Measurements from ENCODE around the gene MUC5B. TPM values are rescaled to one million over a fixed set of nuclear protein-coding genes. Genes with fewer than 3 reads are reported as not detected.
"Not testable (repeated sequence)": the region's sequence is repeated elsewhere in the genome, so short reads cannot be mapped to it uniquely, and the experiment has no call there.

The MUC5B gene
- total RNA-seq, 1 experiment from 2014 or later, result 24.3 TPM

DNA sequence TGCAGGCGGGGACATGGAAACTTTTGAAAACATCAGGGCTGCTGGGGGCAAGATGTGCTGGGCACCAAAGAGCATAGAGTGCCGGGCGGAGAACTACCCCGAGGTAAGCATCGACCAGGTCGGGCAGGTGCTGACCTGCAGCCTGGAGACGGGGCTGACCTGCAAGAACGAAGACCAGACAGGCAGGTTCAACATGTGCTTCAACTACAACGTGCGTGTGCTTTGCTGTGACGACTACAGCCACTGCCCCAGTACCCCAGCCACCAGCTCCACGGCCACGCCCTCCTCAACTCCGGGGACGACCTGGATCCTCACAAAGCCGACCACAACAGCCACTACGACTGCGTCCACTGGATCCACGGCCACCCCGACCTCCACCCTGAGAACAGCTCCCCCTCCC is 19.4 kb downstream of the MUC5B start:
- BruUV-seq (replicated peaks), result no TSS peak

GRCh38 chr11:1242751-1243150 is 19.9 kb downstream of the MUC5B start:
- DNase-seq; H3K79me2 ChIP-seq (ENCODE audit: low read length); H3K9ac ChIP-seq (ENCODE audit: low read length); H3K4me3 ChIP-seq (ENCODE audit: low read length); intact Hi-C loops (cut with micrococcal nuclease); H3K27ac ChIP-seq (ENCODE audit: low read length); H3K4me2 ChIP-seq (ENCODE audit: low read length); ATAC-seq; H3K9me3 ChIP-seq (ENCODE audit: low read length); H4K20me1 ChIP-seq (ENCODE audit: low read length); H3F3A ChIP-seq (ENCODE audit: low read length, unreplicated experiment); H3K9me2 ChIP-seq (replicated peaks; ENCODE audit: low read length); H3K4me1 ChIP-seq (ENCODE audit: insufficient read depth, low read length); CTCF ChIA-PET; H3K36me3 ChIP-seq (ENCODE audit: low read depth, low read length); H2AFZ ChIP-seq (ENCODE audit: low read length); POLR2A ChIA-PET (ENCODE audit: unreplicated experiment); H3K27me3 ChIP-seq (ENCODE audit: low read length): not testable (repeated sequence)
- BruUV-seq (replicated peaks), result TSS peak; percentile 1

More for the DNA sequence above, 19.4 kb downstream of the MUC5B start:
- H3K79me2 ChIP-seq (ENCODE audit: low read length), result no peaks in the 10 kb centered on the region
- no peak overlapping the region for H2AFZ ChIP-seq (ENCODE audit: low read length)
- no peaks in the 10 kb centered on the region for H3K36me3 ChIP-seq (ENCODE audit: low read depth, low read length)
- H3K9me2 ChIP-seq (replicated peaks; ENCODE audit: low read length), result no peaks in the 10 kb centered on the region
- no peak overlapping the region for H3K4me2 ChIP-seq (ENCODE audit: low read length)
- no peak overlapping the region for H3K27ac ChIP-seq (ENCODE audit: low read length)
- H3K4me3 ChIP-seq (ENCODE audit: low read length), result no peak overlapping the region
- ChIA-PET CTCF (no interaction called here), POLR2A (ENCODE audit: unreplicated experiment) (no interaction called here)
- TF ChIP-seq EZH2 (IDR thresholded peaks at IDR 0.05; ENCODE audit: low read length, unreplicated experiment) (no peak), EZH2phosphoT487 (IDR thresholded peaks at IDR 0.05; ENCODE audit: borderline replicate concordance, low read length) (no peak)
- TF ChIP-seq, protein P1, sequence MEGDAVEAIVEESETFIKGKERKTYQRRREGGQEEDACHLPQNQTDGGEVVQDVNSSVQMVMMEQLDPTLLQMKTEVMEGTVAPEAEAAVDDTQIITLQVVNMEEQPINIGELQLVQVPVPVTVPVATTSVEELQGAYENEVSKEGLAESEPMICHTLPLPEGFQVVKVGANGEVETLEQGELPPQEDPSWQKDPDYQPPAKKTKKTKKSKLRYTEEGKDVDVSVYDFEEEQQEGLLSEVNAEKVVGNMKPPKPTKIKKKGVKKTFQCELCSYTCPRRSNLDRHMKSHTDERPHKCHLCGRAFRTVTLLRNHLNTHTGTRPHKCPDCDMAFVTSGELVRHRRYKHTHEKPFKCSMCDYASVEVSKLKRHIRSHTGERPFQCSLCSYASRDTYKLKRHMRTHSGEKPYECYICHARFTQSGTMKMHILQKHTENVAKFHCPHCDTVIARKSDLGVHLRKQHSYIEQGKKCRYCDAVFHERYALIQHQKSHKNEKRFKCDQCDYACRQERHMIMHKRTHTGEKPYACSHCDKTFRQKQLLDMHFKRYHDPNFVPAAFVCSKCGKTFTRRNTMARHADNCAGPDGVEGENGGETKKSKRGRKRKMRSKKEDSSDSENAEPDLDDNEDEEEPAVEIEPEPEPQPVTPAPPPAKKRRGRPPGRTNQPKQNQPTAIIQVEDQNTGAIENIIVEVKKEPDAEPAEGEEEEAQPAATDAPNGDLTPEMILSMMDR (conservative IDR thresholded peaks at IDR 0.05; ENCODE audit: low read depth, low read length), result no peak
- no peaks in the 10 kb centered on the region for H4K20me1 ChIP-seq (ENCODE audit: low read length)
- no peaks in the 10 kb centered on the region for H3K9me3 ChIP-seq (ENCODE audit: low read length)
- intact Hi-C loops (cut with micrococcal nuclease), result no loop called here
- ATAC-seq, result no peak
- no peaks in the 10 kb centered on the region for H3F3A ChIP-seq (ENCODE audit: low read length, unreplicated experiment)
- H3K4me1 ChIP-seq (ENCODE audit: insufficient read depth, low read length), result no peaks in the 10 kb centered on the region
- no peak overlapping the region for H3K9ac ChIP-seq (ENCODE audit: low read length)
- H3K27me3 ChIP-seq (ENCODE audit: low read length), result no peaks in the 10 kb centered on the region
- DNase-seq, result no peak

DNA sequence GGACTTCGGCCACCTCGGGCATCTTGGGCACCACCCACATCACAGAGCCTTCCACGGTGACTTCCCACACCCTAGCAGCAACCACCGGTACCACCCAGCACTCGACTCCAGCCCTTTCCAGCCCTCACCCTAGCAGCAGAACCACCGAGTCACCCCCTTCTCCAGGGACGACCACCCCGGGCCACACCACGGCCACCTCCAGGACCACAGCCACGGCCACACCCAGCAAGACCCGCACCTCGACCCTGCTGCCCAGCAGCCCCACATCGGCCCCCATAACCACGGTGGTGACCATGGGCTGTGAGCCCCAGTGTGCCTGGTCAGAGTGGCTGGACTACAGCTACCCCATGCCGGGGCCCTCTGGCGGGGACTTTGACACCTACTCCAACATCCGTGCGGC is 20.7 kb downstream of the MUC5B start:
- H3K9ac ChIP-seq (ENCODE audit: low read length); H3K27ac ChIP-seq (ENCODE audit: low read length); CTCF ChIA-PET; ATAC-seq; H3K27me3 ChIP-seq (ENCODE audit: low read length); POLR2A ChIA-PET (ENCODE audit: unreplicated experiment); H3K9me2 ChIP-seq (replicated peaks; ENCODE audit: low read length); H4K20me1 ChIP-seq (ENCODE audit: low read length); H3K36me3 ChIP-seq (ENCODE audit: low read depth, low read length); H3K79me2 ChIP-seq (ENCODE audit: low read length); H2AFZ ChIP-seq (ENCODE audit: low read length); BruUV-seq (replicated peaks); DNase-seq; H3K4me2 ChIP-seq (ENCODE audit: low read length); H3F3A ChIP-seq (ENCODE audit: low read length, unreplicated experiment); H3K4me1 ChIP-seq (ENCODE audit: insufficient read depth, low read length); H3K4me3 ChIP-seq (ENCODE audit: low read length); intact Hi-C loops (cut with micrococcal nuclease); H3K9me3 ChIP-seq (ENCODE audit: low read length): not testable (repeated sequence)

- H3K4me2 ChIP-seq (ENCODE audit: low read length); H4K20me1 ChIP-seq (ENCODE audit: low read length); H3K27me3 ChIP-seq (ENCODE audit: low read length); H3K27ac ChIP-seq (ENCODE audit: low read length); H3K36me3 ChIP-seq (ENCODE audit: low read depth, low read length); H3K4me3 ChIP-seq (ENCODE audit: low read length); CTCF ChIA-PET; H3K9me3 ChIP-seq (ENCODE audit: low read length); H3K9ac ChIP-seq (ENCODE audit: low read length); POLR2A ChIA-PET (ENCODE audit: unreplicated experiment); H3K79me2 ChIP-seq (ENCODE audit: low read length); BruUV-seq (replicated peaks); H3F3A ChIP-seq (ENCODE audit: low read length, unreplicated experiment); H3K4me1 ChIP-seq (ENCODE audit: insufficient read depth, low read length); ATAC-seq; DNase-seq; intact Hi-C loops (cut with micrococcal nuclease); H2AFZ ChIP-seq (ENCODE audit: low read length); H3K9me2 ChIP-seq (replicated peaks; ENCODE audit: low read length): not testable (repeated sequence)
Measured at GRCh38 chr11:1244557-1244956, 21.7 kb downstream of the MUC5B start.

DNA sequence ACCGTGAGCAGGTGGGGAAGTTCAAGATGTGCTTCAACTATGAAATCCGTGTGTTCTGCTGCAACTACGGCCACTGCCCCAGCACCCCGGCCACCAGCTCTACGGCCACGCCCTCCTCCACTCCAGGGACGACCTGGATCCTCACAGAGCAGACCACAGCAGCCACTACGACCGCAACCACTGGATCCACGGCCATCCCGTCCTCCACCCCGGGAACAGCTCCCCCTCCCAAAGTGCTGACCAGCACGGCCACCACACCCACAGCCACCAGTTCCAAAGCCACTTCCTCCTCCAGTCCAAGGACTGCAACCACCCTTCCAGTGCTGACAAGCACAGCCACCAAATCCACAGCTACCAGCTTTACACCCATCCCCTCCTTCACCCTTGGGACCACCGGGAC is 22.9 kb downstream of the MUC5B start:
- H3K27me3 ChIP-seq (ENCODE audit: low read length); H3K27ac ChIP-seq (ENCODE audit: low read length); H3K9me3 ChIP-seq (ENCODE audit: low read length); CTCF ChIA-PET; H4K20me1 ChIP-seq (ENCODE audit: low read length); H3K79me2 ChIP-seq (ENCODE audit: low read length); H3K4me1 ChIP-seq (ENCODE audit: insufficient read depth, low read length); H2AFZ ChIP-seq (ENCODE audit: low read length); intact Hi-C loops (cut with micrococcal nuclease); POLR2A ChIA-PET (ENCODE audit: unreplicated experiment); DNase-seq; H3K4me2 ChIP-seq (ENCODE audit: low read length); H3F3A ChIP-seq (ENCODE audit: low read length, unreplicated experiment); H3K36me3 ChIP-seq (ENCODE audit: low read depth, low read length); BruUV-seq (replicated peaks); H3K4me3 ChIP-seq (ENCODE audit: low read length); H3K9me2 ChIP-seq (replicated peaks; ENCODE audit: low read length); H3K9ac ChIP-seq (ENCODE audit: low read length): not testable (repeated sequence)
- 0 out of 2 replicates have a peak, but pooled peaks have one; percentile 4 for ATAC-seq

- H3K27me3 ChIP-seq (ENCODE audit: low read length); H4K20me1 ChIP-seq (ENCODE audit: low read length); H3K79me2 ChIP-seq (ENCODE audit: low read length); H3K4me1 ChIP-seq (ENCODE audit: insufficient read depth, low read length); H2AFZ ChIP-seq (ENCODE audit: low read length); BruUV-seq (replicated peaks); H3K4me2 ChIP-seq (ENCODE audit: low read length); H3K36me3 ChIP-seq (ENCODE audit: low read depth, low read length); H3K9ac ChIP-seq (ENCODE audit: low read length); intact Hi-C loops (cut with micrococcal nuclease); DNase-seq; POLR2A ChIA-PET (ENCODE audit: unreplicated experiment); H3K4me3 ChIP-seq (ENCODE audit: low read length); CTCF ChIA-PET; H3K27ac ChIP-seq (ENCODE audit: low read length); H3F3A ChIP-seq (ENCODE audit: low read length, unreplicated experiment); H3K9me2 ChIP-seq (replicated peaks; ENCODE audit: low read length); ATAC-seq; H3K9me3 ChIP-seq (ENCODE audit: low read length): not testable (repeated sequence)
Measured at GRCh38 chr11:1246301-1246700, 23.4 kb downstream of the MUC5B start.

Measured in PC-3 (cell line).